Retinal pigment epithelial cell (primary cell): ENCODE results near the gene KLF7.

Experiments used
- DNase-seq: peaks from one replicate; pipeline ENCODE4 v3.0.0-alpha.2; 2010; ENCODE audit warnings: low read depth
- H3K4me3 ChIP-seq: 2 replicates; pipeline ENCODE4 v1.5.1; 2011; ENCODE audit warnings: mild to moderate bottlenecking, low read length, control low read depth, moderate library complexity
- CTCF ChIP-seq: conservative IDR thresholded peaks from 2 replicates; pipeline ENCODE4 v1.5.1; 2011; ENCODE audit warnings: low read depth, low read length, control low read depth, inconsistent platforms

The KLF7 gene

GRCh38 chr2:207149249-207150213 is 16.2 kb downstream of the KLF7 start:
- no peak for TF ChIP-seq CTCF
- no peak overlapping the region for H3K4me3 ChIP-seq
- DNase-seq: no peak

- no peak for DNase-seq
- no peak for TF ChIP-seq CTCF
- H3K4me3 ChIP-seq: no peak overlapping the region
Observed at GRCh38 chr2:207148020-207148419, 17.7 kb downstream of the KLF7 start.

- DNase-seq: no peak
- H3K4me3 ChIP-seq: no peak overlapping the region
- TF ChIP-seq CTCF: no peak
Observed at GRCh38 chr2:207144173-207144785, 21.5 kb downstream of the KLF7 start.

- no peak for TF ChIP-seq CTCF
- peak overlapping the region; percentile 4 for H3K4me3 ChIP-seq
- no peak for DNase-seq
Observed at GRCh38 chr2:207143215-207144172, 22.3 kb downstream of the KLF7 start.

GRCh38 chr2:207142461-207142860 is 23.3 kb downstream of the KLF7 start:
- DNase-seq: no peak
- TF ChIP-seq CTCF: no peak
- H3K4me3 ChIP-seq: no peak overlapping the region

GRCh38 chr2:207141386-207141785 is 24.4 kb downstream of the KLF7 start:
- TF ChIP-seq CTCF: no peak
- no peak for DNase-seq
- no peak overlapping the region for H3K4me3 ChIP-seq
